Stimulated activated CD4-positive, alpha-beta T cell treated with anti-CD3 and anti-CD28 coated beads, Interleukin-1b, Interleukin-23, amount 100 ng/mL, for 24 hours (primary cell): Measurements from ENCODE around the gene ANKRD39.
"Not testable (repeated sequence)": the region's sequence is repeated elsewhere in the genome, so short reads cannot be mapped to it uniquely, and the experiment has no call there.

Experiments
- DNase-seq, 4 experiments: peaks; one replicate each; pipeline ENCODE4 v3.0.0-alpha.2; 2020; ENCODE audit warnings: low read depth in 4 of 4, low spot score in 1 of 4

The ANKRD39 gene, protein sequence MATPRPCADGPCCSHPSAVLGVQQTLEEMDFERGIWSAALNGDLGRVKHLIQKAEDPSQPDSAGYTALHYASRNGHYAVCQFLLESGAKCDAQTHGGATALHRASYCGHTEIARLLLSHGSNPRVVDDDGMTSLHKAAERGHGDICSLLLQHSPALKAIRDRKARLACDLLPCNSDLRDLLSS

DNA sequence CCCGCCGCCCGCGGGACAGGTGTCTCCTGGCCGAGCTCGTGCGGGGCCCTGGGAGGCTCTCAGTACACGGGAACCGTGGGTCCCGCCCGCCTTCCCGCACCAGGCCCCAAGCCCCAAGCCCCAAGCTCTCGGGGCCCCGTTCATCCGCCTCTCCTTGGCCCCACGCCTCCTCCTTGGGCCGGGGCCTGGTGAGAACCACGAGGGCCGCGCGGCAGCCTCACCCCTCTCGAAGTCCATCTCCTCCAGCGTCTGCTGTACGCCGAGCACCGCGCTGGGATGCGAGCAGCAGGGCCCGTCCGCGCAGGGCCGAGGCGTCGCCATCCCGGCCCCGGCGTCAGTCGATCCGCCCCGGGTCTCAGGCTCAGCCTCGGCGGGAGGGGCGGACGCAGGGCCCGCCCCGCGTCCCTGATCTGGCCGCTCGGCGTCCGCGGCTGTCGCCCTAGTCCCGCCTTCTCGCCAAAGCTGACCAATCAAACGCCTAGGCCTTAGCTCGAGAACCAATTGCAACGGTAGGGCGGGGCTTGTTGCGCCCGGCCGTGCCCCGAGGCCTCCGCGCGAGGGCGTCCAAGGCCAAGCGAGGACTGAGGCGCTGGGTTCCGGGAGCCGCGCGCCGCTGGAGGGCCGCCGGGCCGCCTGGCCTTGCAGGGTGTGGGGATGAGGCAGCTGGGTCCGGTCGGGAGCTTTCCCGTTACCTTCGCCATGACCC is at the start of gene ANKRD39:
ANKRD39 (minus strand) TSS at position 350 of the 706 bp plus-strand sequence; CDS start at position 321, 29 bp downstream.
- DNase-seq = peak; percentile 88 to 96 (median 92)

DNA sequence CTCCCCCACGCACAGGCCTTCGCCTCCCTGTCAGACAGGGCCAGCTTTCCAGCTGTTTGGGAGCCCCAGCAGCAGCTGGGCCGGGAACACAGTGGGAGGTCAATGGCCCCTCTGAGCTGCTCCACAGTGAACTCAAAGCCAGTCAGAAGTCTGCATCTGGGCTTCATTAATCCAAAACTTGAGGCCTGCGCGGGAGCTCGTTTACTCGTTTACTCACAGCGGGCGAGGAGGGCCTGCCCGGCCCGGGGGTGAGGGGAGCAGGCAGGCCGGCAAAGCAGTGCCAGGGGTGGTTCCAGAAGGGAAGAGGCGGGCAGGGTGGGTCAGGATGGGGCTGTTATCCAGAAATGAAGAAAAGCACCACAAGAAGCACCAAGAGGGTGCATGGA is 48.9 kb upstream of the ANKRD39 start:
- DNase-seq = no peak

DNA sequence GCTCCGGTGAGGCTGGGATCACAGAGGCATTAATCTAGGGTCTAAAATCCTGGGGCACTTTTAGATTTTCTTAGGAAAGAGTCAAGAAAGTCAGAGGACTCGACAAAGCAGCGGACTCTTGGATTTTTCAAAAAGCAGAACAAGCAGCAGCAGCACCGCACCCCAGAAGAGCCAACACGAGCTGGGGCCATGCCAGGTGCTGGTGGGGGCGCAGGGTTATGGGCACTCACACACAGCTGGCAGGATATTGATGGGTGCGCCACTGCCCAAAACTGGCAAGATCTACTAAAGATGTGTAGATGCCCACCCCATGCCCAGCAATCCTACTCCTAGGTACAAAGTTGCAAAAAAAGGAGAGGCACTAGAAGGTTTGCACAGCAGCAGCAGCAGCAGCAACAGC is 46.0 kb upstream of the ANKRD39 start:
- no peak for DNase-seq

DNA sequence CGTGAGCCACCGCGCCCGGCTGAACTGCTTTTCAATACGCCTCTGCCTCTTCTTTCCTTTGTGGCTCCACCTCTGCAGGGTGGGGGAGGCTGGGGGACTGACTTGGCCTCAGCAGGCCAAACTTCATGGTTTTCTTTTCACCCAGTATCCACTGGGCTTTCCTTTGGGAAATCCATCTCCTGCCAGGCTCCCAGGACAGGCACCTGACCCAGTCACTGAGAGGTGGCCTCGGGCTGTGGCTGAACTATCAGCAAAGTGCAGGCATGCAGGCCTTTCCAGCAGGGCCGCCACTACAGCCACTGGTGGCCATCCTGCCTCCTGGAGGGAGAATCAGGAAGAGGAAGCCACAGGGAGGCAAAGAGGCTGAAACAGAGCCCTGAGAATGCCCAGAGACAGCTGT is 45.5 kb upstream of the ANKRD39 start:
- DNase-seq = no peak

DNA sequence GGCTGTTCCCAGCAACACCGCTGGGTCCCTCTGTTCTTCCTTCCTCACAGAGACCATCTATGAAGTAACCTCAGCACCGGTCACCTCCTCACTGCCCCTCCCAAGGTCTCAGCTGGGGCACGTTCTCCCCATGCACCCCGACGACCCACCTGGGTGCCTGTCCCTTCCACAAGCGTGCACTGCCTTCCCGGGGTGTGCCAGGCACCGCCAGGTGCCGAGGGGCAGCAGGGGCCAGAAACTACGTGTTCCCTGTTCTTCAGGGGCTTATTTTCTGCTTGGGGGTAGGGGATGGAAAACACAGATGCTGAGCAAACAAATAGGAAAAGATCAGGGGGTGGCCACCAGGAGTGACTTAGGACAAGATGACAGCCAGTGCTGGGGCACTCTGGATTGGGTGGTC is 42.4 kb upstream of the ANKRD39 start:
- DNase-seq = no peak

DNA sequence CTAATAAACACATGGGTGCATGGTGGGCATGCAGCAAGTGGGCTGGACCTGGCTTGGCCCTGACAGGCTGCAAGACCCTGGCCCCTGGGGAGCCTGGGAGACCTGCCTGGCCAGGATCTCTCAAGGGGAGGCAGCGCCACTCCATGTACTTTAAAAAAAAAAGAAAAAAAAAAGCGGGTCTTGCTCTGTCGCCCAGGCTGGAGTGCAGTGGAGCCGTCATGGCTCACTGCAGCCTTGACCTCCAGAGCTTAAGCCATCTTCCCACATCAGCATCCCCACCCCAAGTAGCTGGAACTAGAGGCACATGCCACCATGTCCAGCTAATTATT is 41.6 kb upstream of the ANKRD39 start:
- DNase-seq = no peak

DNA sequence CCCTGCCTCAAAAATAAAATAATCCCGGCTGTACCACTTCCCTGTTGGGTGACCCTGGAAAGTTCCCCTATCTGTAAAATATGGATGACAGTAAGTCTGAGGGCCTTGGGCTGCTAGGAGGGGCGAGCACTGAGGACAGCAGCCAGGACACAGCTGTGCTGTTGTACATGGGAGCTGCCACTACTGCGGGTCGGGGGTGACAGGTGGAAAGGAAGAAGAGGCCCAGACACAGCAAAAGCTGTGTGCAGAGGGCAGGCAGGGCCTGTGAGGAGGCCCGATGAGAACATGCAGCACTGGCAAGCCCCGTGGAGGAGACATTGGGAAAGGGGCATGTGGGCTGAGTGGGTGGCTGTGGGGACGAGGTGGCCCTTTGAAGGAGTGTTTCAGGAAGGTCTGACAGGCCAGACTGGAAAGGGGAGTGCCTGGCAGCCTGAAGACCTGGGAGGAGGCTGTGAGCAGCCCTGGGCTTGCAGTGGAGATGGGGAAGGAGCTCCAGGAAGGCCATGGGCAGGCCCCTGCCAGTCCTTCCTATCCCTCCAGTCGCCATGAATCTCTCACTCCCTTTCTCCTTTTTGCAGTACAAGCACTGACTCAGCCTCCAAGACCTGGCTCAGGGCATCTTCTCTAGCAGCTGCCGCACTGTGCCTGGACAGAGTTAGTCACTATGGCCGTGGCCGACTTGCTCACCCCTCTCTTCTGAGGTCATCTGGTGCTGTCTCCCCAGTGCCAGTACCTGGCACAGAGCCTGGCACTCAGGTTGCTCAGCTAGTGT is 41.0 kb upstream of the ANKRD39 start:
- no peak for DNase-seq

DNA sequence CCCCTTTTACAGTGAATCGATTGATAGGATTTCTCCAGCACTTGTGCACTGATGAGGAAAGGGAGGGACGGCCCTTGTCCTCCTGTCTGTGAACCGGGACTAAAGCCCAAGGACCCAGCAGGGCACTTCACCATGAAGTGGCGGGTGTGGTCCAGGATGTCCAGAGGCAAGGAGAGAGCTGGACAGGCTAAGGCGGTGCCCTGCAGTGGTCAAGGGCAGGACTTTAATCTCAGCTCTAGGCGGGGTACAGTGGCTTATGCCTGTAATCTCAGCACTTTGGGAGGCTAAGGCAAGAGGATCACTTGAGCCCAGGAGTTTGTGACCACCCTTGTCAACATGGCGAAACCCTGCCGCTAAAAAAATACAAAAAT is 40.3 kb upstream of the ANKRD39 start:
- DNase-seq = no peak

DNA sequence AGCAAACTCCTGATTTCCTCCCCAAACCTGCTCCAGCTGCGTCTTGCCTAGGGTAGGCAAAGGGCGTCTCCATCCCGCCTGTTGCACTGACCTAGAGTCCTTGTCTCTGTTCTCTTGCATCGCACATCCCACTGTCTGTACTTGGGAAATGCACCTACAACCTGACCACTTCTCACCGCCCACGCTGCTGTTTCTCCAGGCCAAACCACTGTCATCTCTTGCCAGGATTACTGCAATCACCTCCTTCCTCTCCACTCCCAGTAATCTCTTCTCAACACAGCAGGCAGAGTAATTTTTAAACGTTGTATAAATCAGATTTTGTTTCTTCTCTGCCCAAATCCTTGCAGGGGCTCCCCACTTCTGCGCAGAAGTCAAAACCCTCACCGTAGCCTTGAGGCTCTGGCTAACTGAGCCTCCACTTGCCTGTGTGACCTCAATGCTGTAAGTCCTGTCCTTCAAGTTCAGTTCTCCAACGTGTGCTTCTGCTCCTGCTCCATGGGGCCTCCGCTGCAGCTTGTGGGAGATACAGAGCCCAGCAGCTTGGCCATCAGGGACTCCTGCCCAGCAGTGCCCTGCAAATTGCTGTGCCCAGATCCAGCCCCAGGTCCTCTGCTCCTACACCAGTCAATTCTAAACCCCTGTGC is 39.8 kb upstream of the ANKRD39 start:
- DNase-seq = no peak

DNA sequence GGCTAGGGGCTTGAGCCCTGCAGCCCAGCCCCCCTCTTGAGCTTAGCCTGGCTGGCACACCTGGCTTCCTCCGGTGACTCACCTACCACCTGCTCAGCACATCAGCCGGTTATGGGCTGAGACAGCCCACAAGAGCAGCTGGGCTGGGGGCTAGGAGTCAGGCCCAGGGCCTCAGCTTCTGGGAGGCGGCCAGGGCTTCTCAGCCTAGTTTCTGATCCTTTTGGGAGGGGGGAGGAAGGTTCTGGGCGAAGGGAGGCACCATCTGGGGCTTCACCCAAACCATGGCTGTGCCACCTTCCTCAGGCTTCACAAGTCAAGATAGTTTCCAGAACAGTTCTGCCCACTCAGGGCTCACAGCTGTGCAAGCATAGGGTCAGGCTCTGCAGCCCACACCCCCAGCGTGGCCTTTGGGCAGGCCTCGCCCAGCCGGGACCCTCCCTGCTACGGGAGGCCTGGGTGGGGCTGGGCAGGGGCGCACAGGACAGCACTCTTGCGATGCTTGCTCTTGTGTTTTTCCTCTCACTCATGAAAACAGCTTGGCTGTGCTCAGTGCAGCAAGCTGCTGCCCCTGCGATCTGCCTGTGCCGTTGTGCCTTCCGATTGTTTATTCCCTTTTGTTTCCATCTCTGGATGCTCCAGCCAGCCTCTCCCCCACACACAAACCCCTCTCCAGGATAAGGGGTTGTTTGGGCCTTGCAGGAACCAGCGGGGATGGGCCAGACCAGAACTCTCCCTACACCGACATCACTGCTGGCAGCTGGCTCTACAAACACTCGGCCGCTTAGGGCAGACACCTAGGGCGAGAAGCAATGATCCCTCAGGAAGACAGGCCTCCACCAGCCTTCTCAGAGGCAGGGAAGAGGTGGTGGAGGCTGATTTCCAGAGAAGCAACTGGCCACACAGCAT is 38.2 kb upstream of the ANKRD39 start:
- DNase-seq = no peak

DNA sequence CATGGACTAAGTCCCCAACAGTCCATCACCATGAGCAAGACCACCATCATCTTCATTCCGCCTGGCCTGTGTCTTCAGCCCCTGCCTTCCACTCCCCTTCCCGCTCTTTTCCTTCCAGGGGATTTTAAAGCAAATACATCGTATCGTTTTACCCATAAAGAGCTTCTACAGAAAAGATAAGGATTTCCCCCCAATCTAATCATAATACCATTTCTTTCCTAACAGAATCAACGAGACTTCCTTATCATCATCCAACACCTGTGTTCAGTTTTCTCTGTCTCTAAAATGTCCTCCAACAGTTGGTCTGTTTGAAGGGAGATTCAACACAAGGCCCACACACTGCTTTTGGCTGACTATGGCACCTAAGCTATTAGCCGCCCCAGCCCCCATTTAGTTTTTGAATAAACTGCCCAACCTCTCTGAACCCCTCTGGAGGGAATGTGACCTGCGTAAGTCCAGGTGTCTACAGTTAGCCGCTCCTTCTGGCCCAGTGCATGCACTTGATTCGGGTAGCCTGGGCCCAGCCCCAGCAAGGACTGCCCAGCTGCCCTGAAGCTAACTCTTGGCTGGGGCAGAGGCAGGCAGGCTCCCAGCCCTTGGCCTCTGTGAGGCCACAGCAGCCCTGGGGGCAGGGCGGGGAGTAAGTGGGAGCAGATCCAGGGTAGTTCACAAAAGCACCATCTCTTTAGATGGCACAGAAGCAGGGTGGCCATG is 37.4 kb upstream of the ANKRD39 start:
- DNase-seq = no peak

DNA sequence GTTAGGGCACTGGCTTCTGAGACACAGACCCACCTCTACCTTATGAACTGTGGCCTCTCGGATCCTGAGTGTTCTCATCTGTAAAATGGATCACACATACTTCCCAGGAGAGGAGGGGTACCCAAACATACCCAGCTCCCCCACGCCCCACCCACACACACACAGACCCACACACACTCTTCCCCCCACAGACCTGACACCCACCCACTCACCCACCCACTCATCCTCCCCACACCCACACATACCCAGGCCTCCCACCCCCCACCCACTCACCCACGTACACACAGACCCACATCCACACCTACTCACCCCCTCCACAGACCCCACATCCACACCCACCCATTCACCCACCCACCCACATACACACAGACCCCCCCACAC is 36.3 kb upstream of the ANKRD39 start:
- no peak for DNase-seq

DNA sequence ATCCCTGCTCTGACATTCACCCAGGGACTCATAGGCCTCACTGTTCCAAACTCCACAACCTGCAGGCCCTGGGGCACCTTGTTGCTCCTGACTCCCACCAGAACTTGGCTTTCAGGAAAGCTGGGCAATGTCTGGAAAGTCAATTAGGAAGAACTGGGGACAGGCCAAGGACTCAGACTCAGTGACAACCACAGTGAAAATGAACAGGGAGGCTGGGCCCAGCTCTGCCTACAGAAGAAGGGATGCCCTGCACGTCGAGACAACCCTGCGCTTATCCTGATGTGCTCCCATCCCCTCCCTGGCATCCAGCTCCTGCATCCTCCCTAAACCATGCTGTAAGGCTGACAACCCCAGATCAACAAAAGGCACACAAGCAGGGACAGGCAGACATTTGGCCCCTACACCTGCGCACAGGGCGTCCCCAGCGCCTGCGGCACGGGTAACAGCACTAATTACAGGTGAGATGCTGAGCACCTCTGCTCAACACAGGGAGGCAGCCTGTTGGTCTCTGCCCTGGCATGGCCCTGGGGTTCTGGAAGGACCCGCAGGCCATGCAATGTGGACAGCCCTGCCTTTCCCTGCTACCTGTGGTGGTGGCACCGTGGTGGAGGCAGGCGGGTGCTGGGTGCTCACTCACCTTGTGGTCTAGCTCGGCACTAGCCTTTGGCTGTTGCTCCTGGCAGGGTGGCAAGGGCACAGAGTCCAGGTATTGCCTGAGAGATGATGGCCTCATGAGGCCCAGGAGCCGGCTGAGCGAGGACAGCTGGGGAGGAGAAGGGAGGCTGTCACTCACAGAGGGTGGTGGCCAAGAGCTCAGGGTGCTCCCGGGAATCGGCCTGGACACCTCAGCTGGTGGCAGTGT is 35.7 kb upstream of the ANKRD39 start:
- no peak for DNase-seq

DNA sequence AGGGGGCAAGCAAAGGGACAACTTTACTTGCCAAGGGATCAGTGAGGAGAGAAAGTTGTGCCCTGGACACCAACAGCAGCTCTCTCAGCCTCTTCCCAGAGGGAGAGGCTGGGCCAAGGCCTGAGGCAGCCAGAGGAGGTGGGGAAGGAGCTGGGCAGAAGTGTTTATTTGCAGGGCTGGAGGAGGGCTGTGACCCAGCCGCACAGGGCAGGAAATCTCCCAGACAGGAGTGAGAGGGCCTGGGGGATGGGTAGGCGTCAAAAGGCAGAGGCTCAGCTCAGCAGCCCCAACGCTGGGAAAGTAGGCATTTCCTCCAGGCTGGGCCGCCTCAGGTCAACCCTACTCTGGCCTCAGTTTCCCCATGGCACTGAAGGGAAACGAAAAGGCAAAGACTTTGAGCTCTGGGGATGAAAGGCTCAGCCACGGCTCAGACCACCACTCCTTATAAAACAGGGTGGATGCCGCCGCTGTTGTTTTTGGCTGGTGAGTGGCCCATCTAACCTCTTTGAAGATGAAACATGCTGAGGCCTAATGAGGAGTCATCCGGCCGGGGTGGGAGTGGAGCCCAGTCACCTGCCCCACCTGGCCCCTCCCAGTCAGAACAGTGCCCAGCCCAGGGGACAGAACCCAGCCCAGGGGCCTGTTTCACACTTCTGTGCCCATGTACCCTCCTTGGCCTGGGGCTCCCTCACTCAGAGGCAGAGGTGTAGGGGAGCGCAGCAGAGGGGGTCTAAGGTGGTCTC is 33.9 kb upstream of the ANKRD39 start:
- DNase-seq = no peak

DNA sequence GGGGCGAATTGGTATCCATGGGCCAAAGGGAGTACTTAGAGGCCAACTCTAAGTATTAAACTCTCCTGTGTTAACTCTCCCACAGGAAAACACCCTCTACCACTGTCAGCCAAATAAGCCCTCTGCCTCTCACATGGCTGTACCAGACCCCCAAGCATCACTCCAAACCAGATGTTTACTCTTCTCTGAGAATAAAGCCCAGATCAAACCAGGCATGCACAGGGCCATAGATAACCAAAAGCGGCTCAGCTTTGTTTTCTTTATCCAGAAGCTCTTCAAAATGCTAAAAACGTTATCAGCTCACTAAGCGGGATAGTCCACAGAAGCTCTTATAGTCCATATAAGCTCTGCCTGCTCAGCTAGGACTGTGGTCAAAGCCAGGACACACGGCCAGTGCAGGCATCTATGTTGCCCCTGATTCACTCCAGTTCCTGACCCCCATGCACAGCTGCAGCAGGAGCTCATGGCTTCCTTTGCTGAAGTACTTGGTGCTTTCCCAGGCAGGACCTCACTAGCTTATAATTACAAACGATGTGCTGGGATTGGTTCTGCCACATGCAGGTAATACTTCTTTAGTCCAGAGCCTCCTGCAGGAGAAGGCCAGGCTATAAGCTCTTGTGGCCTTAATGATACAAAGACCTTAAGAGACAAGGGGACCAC is 33.0 kb upstream of the ANKRD39 start:
- DNase-seq = no peak

DNA sequence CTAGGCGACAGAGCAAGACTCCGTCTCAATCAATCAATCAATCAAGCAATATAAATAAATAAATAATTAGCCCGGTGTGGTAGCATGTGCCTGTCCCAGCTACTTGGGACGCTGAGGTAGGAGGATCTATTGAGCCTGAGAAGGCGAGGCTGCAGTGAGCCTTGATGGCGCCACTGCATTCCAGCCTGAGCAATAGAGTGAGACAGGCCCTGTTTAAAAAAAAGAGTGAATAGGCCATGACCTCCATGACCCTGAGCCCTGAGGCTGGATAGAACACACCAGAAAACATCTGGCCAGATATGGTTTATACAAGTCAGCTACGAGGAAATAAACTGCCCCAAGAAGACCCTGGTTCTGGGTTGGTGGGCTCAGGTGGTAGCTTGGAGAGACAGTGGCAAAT is 32.4 kb upstream of the ANKRD39 start:
- no peak for DNase-seq

DNA sequence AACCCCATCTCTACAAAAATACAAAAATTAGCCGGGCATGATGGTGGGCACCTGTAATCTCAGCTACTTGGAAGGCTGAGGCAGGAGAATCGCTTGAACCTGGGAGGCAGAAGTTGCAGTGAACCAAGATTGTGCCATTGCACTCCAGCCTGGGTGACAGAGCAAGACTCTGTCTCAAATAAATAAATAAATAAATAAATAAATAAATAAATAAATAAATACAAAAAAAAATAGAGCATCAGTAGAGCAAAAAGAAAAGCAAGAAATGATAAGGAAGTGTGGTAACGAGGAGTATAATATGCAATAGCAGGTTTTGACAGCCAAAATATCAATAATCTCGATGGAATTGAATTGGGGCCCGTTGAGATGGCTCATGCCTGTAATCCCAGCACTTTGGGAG is 31.7 kb upstream of the ANKRD39 start:
- DNase-seq = not testable (repeated sequence)
